HG02840 (cell line): ENCODE results near the gene ZNF91.
"Not testable (repeated sequence)": the region's sequence is repeated elsewhere in the genome, so short reads cannot be mapped to it uniquely, and the experiment has no call there.

ENCODE experiments used
- ATAC-seq: cut with Tn5 transposase; IDR thresholded peaks from one replicate; pipeline ENCODE4 v1.9.1; 2021; ENCODE audit warnings: mild to moderate bottlenecking, moderate library complexity, moderate number of reproducible peaks; ENCODE audit not compliant: unreplicated experiment, low FRiP score

Gene ZNF91

GRCh38 chr19:23399443-23399842, 4.2 kb upstream of the ZNF91 start:
- ATAC-seq: no peak

GRCh38 chr19:23395722-23396117, 449 bp upstream of the ZNF91 start:
- ATAC-seq: not testable (repeated sequence)

- no peak for ATAC-seq
These were observed 760 bp downstream of the ZNF91 start for GRCh38 chr19:23394511-23394910.

- no peak for ATAC-seq
These were observed 2.1 kb downstream of the ZNF91 start for GRCh38 chr19:23393121-23393520.

GRCh38 chr19:23391236-23391635, 4.0 kb downstream of the ZNF91 start:
- ATAC-seq: no peak

- ATAC-seq: no peak
These were observed 9.9 kb downstream of the ZNF91 start for GRCh38 chr19:23385404-23385803.

GRCh38 chr19:23384858-23385257, 10.4 kb downstream of the ZNF91 start:
- ATAC-seq: no peak

- ATAC-seq: no peak
These were observed 11.1 kb downstream of the ZNF91 start for GRCh38 chr19:23384166-23384565.

GRCh38 chr19:23382955-23383354, 12.3 kb downstream of the ZNF91 start:
- ATAC-seq: no peak

- ATAC-seq: no peak
These were observed 14.2 kb downstream of the ZNF91 start for GRCh38 chr19:23381114-23381513.

GRCh38 chr19:23379671-23380070, 15.6 kb downstream of the ZNF91 start:
- ATAC-seq: not testable (repeated sequence)

GRCh38 chr19:23378948-23379347, 16.3 kb downstream of the ZNF91 start:
- ATAC-seq: no peak

GRCh38 chr19:23377276-23377675, 18.0 kb downstream of the ZNF91 start:
- ATAC-seq: no peak

GRCh38 chr19:23366437-23366836, 28.8 kb downstream of the ZNF91 start:
- no peak for ATAC-seq

- not testable (repeated sequence) for ATAC-seq
These were observed 29.2 kb downstream of the ZNF91 start for GRCh38 chr19:23366031-23366430.

- ATAC-seq: no peak
These were observed 30.0 kb downstream of the ZNF91 start for GRCh38 chr19:23365222-23365621.

GRCh38 chr19:23361843-23362242, 33.4 kb downstream of the ZNF91 start:
- ATAC-seq: not testable (repeated sequence)

- ATAC-seq: no peak
These were observed 43.5 kb downstream of the ZNF91 start for GRCh38 chr19:23351806-23352205.

GRCh38 chr19:23346696-23347095, 48.6 kb downstream of the ZNF91 start:
- no peak for ATAC-seq

GRCh38 chr19:23345838-23346237, 49.4 kb downstream of the ZNF91 start:
- no peak for ATAC-seq

- no peak for ATAC-seq
These were observed 51.7 kb downstream of the ZNF91 start for GRCh38 chr19:23343434-23344010.

GRCh38 chr19:23328211-23328610, 67.1 kb downstream of the ZNF91 start:
- no peak for ATAC-seq
